ENCODE results near the gene GNLY.

- TF ChIP-seq CTCF (IDR thresholded peaks at IDR 0.05; ENCODE audit: low read length) = no peak
- TF ChIP-seq EZH2 (IDR thresholded peaks at IDR 0.05; ENCODE audit: borderline replicate concordance, low read length) = no peak
Measured at GRCh38 chr2:85674417-85674816, 19.7 kb upstream of the GNLY start.

Data from OCI-LY1 (cell line).